ENCODE data around the gene IL27RA. TPM values are rescaled to one million over a fixed set of nuclear protein-coding genes. Genes with fewer than 3 reads are reported as not detected.

IL27RA gene
- total RNA-seq, result 3.4 TPM
- polyA plus RNA-seq (ENCODE audit: insufficient read depth in 1 of 8, insufficient read length in 8 of 8, low replicate concordance in 1 of 8), result 1 to 10 TPM; 1.9 to 6.1 (median 4.1) TPM
- long read RNA-seq, donor 1, result 0 reads
- long read RNA-seq, donor 2, result 0 reads
- long read RNA-seq, donor 3, result 0 reads
- long read RNA-seq, donor 4, partial matches to known transcripts, result 0 of 1 reads
- long read RNA-seq, donor 4, other reads (novel, unspliced or antisense), result 0 of 1 reads
- long read RNA-seq, donor 5, partial matches to known transcripts, result 0 of 1 reads
- long read RNA-seq, donor 5, other reads (novel, unspliced or antisense), result 0 of 1 reads
- long read RNA-seq, donor 6, partial matches to known transcripts, result 0 of 2 reads
- long read RNA-seq, donor 6, other reads (novel, unspliced or antisense), result 0 of 2 reads
- long read RNA-seq, donor 7, partial matches to known transcripts, result 0 of 3 reads
- long read RNA-seq, donor 7, other reads (novel, unspliced or antisense), result 0 of 3 reads
- long read RNA-seq, donor 8, partial matches to known transcripts, result 0 of 1 reads
- long read RNA-seq, donor 8, other reads (novel, unspliced or antisense), result 0 of 1 reads
- long read RNA-seq, donor 9, partial matches to known transcripts, result 0 of 1 reads
- long read RNA-seq, donor 9, other reads (novel, unspliced or antisense), result 0 of 1 reads
- long read RNA-seq, donor 10, partial matches to known transcripts, result 0 of 1 reads
- long read RNA-seq, donor 10, other reads (novel, unspliced or antisense), result 0 of 1 reads
- long read RNA-seq, donor 11, result 0 reads

GRCh38 chr19:14031719-14032480 is at the start of gene IL27RA:
IL27RA (plus strand) TSS chr19:14031762; CDS start chr19:14031873, 111 bp downstream.
- H3K9me3 ChIP-seq (replicated peaks; ENCODE audit: control insufficient read depth, low read depth, low read length), result no peaks in the 10 kb centered on the region
- WGBS (ENCODE audit: insufficient coverage), result under 1% methylated on average over 51 of the region's 63 CpGs
- H3K27me3 ChIP-seq (ENCODE audit: control insufficient read depth, insufficient read depth, low read length), result peaks cover 36% of the 10 kb centered on the region
- H3K4me1 ChIP-seq (ENCODE audit: control insufficient read depth, insufficient read depth, low read length), result peaks cover 11% of the 10 kb centered on the region
- H3K4me3 ChIP-seq (ENCODE audit: low read length), result peak within 1 kb of the TSS; percentile 62
- H3K27ac ChIP-seq (ENCODE audit: low read length), result peak within 1 kb of the TSS; percentile 7
- DNase-seq, result peak; percentile 65
- H3K36me3 ChIP-seq (ENCODE audit: control insufficient read depth, insufficient read depth, low read length), result no peaks in the 10 kb centered on the region

- 80% methylated on average over 15 of the region's 17 CpGs for WGBS (ENCODE audit: insufficient coverage)
- no peak for DNase-seq
- peaks cover 37% of the 10 kb centered on the region for H3K36me3 ChIP-seq (ENCODE audit: control insufficient read depth, insufficient read depth, low read length)
- H3K4me3 ChIP-seq (ENCODE audit: low read length), result no peak overlapping the region
- H3K27me3 ChIP-seq (ENCODE audit: control insufficient read depth, insufficient read depth, low read length), result no peaks in the 10 kb centered on the region
- H3K9me3 ChIP-seq (replicated peaks; ENCODE audit: control insufficient read depth, low read depth, low read length), result no peaks in the 10 kb centered on the region
- H3K27ac ChIP-seq (ENCODE audit: low read length), result no peak overlapping the region
- H3K4me1 ChIP-seq (ENCODE audit: control insufficient read depth, insufficient read depth, low read length), result peaks cover 56% of the 10 kb centered on the region
Observed at GRCh38 chr19:13981988-13982501, 49.5 kb upstream of the IL27RA start.

GRCh38 chr19:13982773-13983172 is 48.8 kb upstream of the IL27RA start:
- no peak overlapping the region for H3K4me3 ChIP-seq (ENCODE audit: low read length)
- H3K27ac ChIP-seq (ENCODE audit: low read length), result no peak overlapping the region
- 91% methylated on average over 9 of the region's 9 CpGs for WGBS (ENCODE audit: insufficient coverage)
- peaks cover 37% of the 10 kb centered on the region for H3K36me3 ChIP-seq (ENCODE audit: control insufficient read depth, insufficient read depth, low read length)
- H3K27me3 ChIP-seq (ENCODE audit: control insufficient read depth, insufficient read depth, low read length), result no peaks in the 10 kb centered on the region
- H3K4me1 ChIP-seq (ENCODE audit: control insufficient read depth, insufficient read depth, low read length), result peaks cover 63% of the 10 kb centered on the region
- DNase-seq, result no peak
- H3K9me3 ChIP-seq (replicated peaks; ENCODE audit: control insufficient read depth, low read depth, low read length), result no peaks in the 10 kb centered on the region

GRCh38 chr19:13983213-13983889 is 48.2 kb upstream of the IL27RA start:
- no peak for DNase-seq
- WGBS (ENCODE audit: insufficient coverage), result 81% methylated on average over 16 of the region's 21 CpGs

DNA sequence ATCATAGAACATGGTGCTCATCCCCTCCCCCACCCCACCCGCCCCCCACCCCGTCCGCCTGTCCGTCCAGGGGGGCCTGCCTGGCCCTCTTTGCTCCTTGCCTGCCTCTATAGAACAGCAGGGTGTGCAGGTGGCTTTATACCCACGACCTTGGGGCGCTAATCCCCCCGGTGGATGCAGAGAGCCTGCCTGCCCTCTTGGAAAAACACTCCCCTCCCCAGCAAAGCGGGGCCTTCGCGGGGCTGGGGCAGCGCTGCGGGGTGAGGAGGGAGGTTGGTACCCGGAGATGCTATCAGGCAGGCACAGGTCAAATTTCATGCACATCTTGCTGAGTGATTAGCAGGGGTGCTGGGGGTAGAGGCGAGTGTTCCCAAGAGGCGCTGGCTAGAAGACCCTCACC is 47.4 kb upstream of the IL27RA start:
- H3K9me3 ChIP-seq (replicated peaks; ENCODE audit: control insufficient read depth, low read depth, low read length), result no peaks in the 10 kb centered on the region
- no peak for DNase-seq
- 80% methylated on average over 1 of the region's 15 CpGs for WGBS (ENCODE audit: insufficient coverage)
- peaks cover 36% of the 10 kb centered on the region for H3K36me3 ChIP-seq (ENCODE audit: control insufficient read depth, insufficient read depth, low read length)
- no peaks in the 10 kb centered on the region for H3K27me3 ChIP-seq (ENCODE audit: control insufficient read depth, insufficient read depth, low read length)
- H3K27ac ChIP-seq (ENCODE audit: low read length), result no peak overlapping the region
- H3K4me3 ChIP-seq (ENCODE audit: low read length), result no peak overlapping the region
- H3K4me1 ChIP-seq (ENCODE audit: control insufficient read depth, insufficient read depth, low read length), result peaks cover 52% of the 10 kb centered on the region

More at GRCh38 chr19:13983213-13983889, 48.2 kb upstream of the IL27RA start:
- H3K9me3 ChIP-seq (replicated peaks; ENCODE audit: control insufficient read depth, low read depth, low read length), result no peaks in the 10 kb centered on the region
- H3K4me3 ChIP-seq (ENCODE audit: low read length), result no peak overlapping the region
- H3K4me1 ChIP-seq (ENCODE audit: control insufficient read depth, insufficient read depth, low read length), result peaks cover 59% of the 10 kb centered on the region
- H3K27me3 ChIP-seq (ENCODE audit: control insufficient read depth, insufficient read depth, low read length), result no peaks in the 10 kb centered on the region
- H3K36me3 ChIP-seq (ENCODE audit: control insufficient read depth, insufficient read depth, low read length), result peaks cover 36% of the 10 kb centered on the region
- no peak overlapping the region for H3K27ac ChIP-seq (ENCODE audit: low read length)

DNA sequence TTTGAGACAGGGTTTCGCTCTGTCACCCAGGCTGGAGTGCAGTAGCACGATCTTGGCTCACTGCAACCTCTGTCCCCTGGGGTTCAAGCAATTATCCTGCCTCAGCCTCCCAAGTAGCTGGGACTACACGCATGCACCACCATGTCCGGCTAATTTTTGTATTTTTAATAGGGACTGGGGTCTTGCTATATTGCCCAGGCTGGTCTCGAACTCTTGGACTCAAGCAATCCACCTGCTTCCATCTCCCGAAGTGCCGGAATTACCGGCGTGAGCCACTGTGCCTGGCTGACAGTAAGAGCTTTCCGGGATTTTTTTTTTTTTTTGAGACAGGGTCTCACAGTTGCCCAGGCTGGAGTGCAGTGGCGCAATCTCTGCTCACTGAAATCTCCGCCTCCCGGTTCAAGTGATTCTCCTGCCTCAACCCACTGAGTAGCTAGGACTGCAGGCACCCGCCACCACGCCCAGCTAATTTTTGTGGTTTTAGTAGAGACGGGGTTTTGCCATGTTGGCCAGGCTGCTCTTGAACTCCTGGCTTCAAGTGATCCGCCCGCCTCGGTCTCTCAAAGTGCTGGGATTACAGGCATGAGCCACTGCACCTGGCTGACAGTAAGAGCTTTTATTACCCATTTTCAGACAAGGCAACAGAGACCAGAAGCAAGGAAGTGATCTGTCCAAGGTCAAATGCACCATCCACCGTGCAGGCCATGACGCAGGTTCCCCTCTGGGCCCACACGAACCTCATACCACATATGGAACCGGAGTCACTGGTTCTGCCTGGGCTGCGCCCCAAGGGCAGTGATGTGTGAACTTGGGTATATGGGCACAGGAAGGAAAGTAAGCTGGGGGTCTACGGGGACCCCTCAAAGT is 46.5 kb upstream of the IL27RA start:
- Histone ChIP-seq H3K9me3 (replicated peaks; ENCODE audit: control insufficient read depth, low read depth, low read length) (no peaks in the 10 kb centered on the region), H3K36me3 (ENCODE audit: control insufficient read depth, insufficient read depth, low read length) (peaks cover 35% of the 10 kb centered on the region), H3K27ac (ENCODE audit: low read length) (peak overlapping the region; percentile 92), H3K27me3 (ENCODE audit: control insufficient read depth, insufficient read depth, low read length) (no peaks in the 10 kb centered on the region), H3K4me1 (ENCODE audit: control insufficient read depth, insufficient read depth, low read length) (peaks cover 42% of the 10 kb centered on the region), H3K4me3 (ENCODE audit: low read length) (no peak overlapping the region)
- no peak for DNase-seq
- WGBS (ENCODE audit: insufficient coverage), result 85% methylated on average over 19 of the region's 25 CpGs

DNA sequence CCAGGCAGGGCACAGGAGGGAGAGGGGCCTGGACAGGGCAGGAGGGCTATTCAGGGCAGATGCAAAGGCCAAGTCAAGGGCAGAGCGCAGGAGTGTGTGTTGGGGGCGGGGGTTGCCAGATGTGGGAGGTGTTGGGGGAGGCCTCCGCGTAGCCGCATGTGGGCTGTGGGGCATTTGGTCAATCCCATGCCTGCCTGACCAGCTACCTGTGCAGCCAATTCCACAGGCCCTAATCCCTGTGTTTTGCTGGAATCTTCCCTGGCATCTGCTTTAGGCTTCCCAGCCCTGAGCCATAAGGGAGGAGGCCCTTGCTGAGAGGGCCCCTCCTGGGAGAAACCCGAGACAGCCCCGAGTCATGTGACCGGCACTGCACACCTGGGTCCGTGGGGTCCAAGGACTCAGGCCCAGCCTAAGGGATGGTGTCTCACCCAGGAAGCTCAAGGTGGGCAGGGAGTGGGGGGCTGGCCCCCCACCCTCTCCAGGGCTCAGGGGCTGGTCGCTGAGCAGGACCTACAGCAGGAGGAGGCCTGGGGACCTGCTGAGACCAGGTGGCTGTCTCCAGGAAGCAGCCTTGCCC is 45.7 kb upstream of the IL27RA start:
- no peak for DNase-seq
- H3K4me3 ChIP-seq (ENCODE audit: low read length), result peak overlapping the region; percentile 19

DNA sequence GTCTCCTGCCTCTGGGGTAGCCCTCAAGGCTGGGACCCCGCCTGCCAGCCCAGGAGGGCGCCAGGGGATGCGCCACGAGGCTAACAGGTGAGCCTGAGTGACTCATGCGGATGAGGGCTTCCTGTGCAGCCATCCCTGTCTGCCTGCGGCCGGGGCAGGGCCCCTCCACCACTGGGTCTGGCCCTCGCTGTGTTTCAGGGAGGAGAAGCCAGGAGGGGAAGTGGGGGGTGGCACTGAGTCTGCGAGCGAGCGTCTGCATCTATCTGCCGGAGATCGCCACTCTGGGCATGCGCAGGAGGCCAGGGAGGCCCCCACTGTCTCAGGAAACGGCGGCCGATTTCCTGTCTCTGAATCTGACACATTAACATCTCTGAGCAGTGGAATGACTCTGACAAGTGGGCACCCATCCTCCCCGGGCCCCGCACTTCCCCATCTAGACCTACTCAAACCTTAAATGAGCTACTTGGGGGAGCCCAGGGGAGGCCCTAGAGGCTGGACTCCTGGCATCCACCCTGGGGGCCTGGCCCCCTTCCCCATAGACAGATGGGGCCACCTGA is 45.1 kb upstream of the IL27RA start:
- H3K27ac ChIP-seq (ENCODE audit: low read length), result peak overlapping the region; percentile 92
- H3K27me3 ChIP-seq (ENCODE audit: control insufficient read depth, insufficient read depth, low read length), result no peaks in the 10 kb centered on the region
- WGBS (ENCODE audit: insufficient coverage), result 17% methylated on average over 19 of the region's 19 CpGs
- DNase-seq, result peak; percentile 94
- peaks cover 35% of the 10 kb centered on the region for H3K36me3 ChIP-seq (ENCODE audit: control insufficient read depth, insufficient read depth, low read length)
- H3K9me3 ChIP-seq (replicated peaks; ENCODE audit: control insufficient read depth, low read depth, low read length), result no peaks in the 10 kb centered on the region
- H3K4me3 ChIP-seq (ENCODE audit: low read length), result peak overlapping the region; percentile 19
- H3K4me1 ChIP-seq (ENCODE audit: control insufficient read depth, insufficient read depth, low read length), result peaks cover 31% of the 10 kb centered on the region

More for the DNA sequence above, 45.7 kb upstream of the IL27RA start:
- H3K27me3 ChIP-seq (ENCODE audit: control insufficient read depth, insufficient read depth, low read length), result no peaks in the 10 kb centered on the region
- peaks cover 31% of the 10 kb centered on the region for H3K36me3 ChIP-seq (ENCODE audit: control insufficient read depth, insufficient read depth, low read length)
- H3K27ac ChIP-seq (ENCODE audit: low read length), result peak overlapping the region; percentile 92
- no peaks in the 10 kb centered on the region for H3K9me3 ChIP-seq (replicated peaks; ENCODE audit: control insufficient read depth, low read depth, low read length)
- 54% methylated on average over 10 of the region's 10 CpGs for WGBS (ENCODE audit: insufficient coverage)
- H3K4me1 ChIP-seq (ENCODE audit: control insufficient read depth, insufficient read depth, low read length), result peaks cover 35% of the 10 kb centered on the region

Measured in muscle of leg (tissue), 16 donors.